ENCODE data around the gene MARF1. TPM values are rescaled to one million over a fixed set of nuclear protein-coding genes. Genes with fewer than 3 reads are reported as not detected.
A peak's percentile ranks its signal among the peaks of the same experiment; 100 is the strongest.
"Not testable (repeated sequence)": the region's sequence is repeated elsewhere in the genome, so short reads cannot be mapped to it uniquely, and the experiment has no call there.

The MARF1 gene
- total and polyA plus RNA-seq, 9 donors = 23.1 to 95.7 (median 71.8) TPM

- H3K4me1 ChIP-seq (ENCODE audit: insufficient read depth) = peaks cover 4% of the 10 kb centered on the region
- DNase-seq = peak; percentile 87 to 94 (median 91)
- no peaks in the 10 kb centered on the region for H3K9me3 ChIP-seq
- no peaks in the 10 kb centered on the region for H3K36me3 ChIP-seq
- no peaks in the 10 kb centered on the region for H3K27me3 ChIP-seq
- WGBS, 3 donors = 1% methylated on average over 51 to 71 of the region's 71 CpGs
- TF ChIP-seq EP300 (IDR thresholded peaks at IDR 0.05) (no peak), POLR2A (IDR thresholded peaks at IDR 0.05) (peak; percentile 48)
- intact Hi-C loops (cut with DNase I) = no loop called here
- peak within 1 kb of the TSS; percentile 73 for H3K4me3 ChIP-seq
- H3K27ac ChIP-seq = peak within 1 kb of the TSS; percentile 77 to 89
These were observed 7.2 kb upstream of the MARF1 start, which contains the start of gene NDE1 for GRCh38 chr16:15650019-15650697. Gene NDE1, plus strand, starts transcription at chr16:15650245. Its CDS starts 14,534 bp downstream, at chr16:15664779.

GRCh38 chr16:15649727-15650018 is 6.7 kb upstream of the MARF1 start:
- no peak for DNase-seq
- TF ChIP-seq POLR2A (IDR thresholded peaks at IDR 0.05) (no peak), CTCF (IDR thresholded peaks at IDR 0.05) (no peak), EP300 (IDR thresholded peaks at IDR 0.05) (no peak)
- Histone ChIP-seq H3K36me3 (no peaks in the 10 kb centered on the region), H3K4me3 (peak overlapping the region; percentile 73), H3K4me1 (ENCODE audit: insufficient read depth) (peaks cover 4% of the 10 kb centered on the region), H3K27me3 (no peaks in the 10 kb centered on the region), H3K9me3 (no peaks in the 10 kb centered on the region), H3K27ac (peak overlapping the region in 1 of 2 donors; percentile 89)
- intact Hi-C loops (cut with DNase I) = no loop called here
- 0 to 1% (median 1%) methylated on average over 14 of the region's 14 CpGs for WGBS, 3 donors

- H3K9me3 ChIP-seq; intact Hi-C loops (cut with DNase I); H3K36me3 ChIP-seq; H3K4me1 ChIP-seq (ENCODE audit: insufficient read depth); H3K27ac ChIP-seq; DNase-seq; H3K27me3 ChIP-seq: not testable (repeated sequence)
- peak overlapping the region; percentile 73 for H3K4me3 ChIP-seq
- WGBS, 3 donors = 57 to 62% (median 59%) methylated on average over 17 of the region's 17 CpGs
These were observed 6.4 kb upstream of the MARF1 start for GRCh38 chr16:15649311-15649710.

GRCh38 chr16:15648135-15648730 is 5.3 kb upstream of the MARF1 start:
- WGBS, 3 donors = 90 to 92% (median 91%) methylated on average over 9 of the region's 9 CpGs
- Histone ChIP-seq H3K4me3 (no peak overlapping the region), H3K9me3 (no peaks in the 10 kb centered on the region), H3K27ac (no peak overlapping the region), H3K4me1 (ENCODE audit: insufficient read depth) (peaks cover 4% of the 10 kb centered on the region), H3K27me3 (no peaks in the 10 kb centered on the region), H3K36me3 (no peaks in the 10 kb centered on the region)
- intact Hi-C loops (cut with DNase I) = no loop called here
- no peak for DNase-seq
- TF ChIP-seq EP300 (IDR thresholded peaks at IDR 0.05) (no peak), POLR2A (IDR thresholded peaks at IDR 0.05) (no peak), CTCF (IDR thresholded peaks at IDR 0.05) (no peak)

GRCh38 chr16:15647294-15648014 is 4.5 kb upstream of the MARF1 start:
- Histone ChIP-seq H3K27ac (no peak overlapping the region), H3K4me3 (no peak overlapping the region), H3K4me1 (ENCODE audit: insufficient read depth) (peaks cover 4% of the 10 kb centered on the region), H3K9me3 (no peaks in the 10 kb centered on the region), H3K27me3 (no peaks in the 10 kb centered on the region), H3K36me3 (no peaks in the 10 kb centered on the region)
- TF ChIP-seq EP300 (IDR thresholded peaks at IDR 0.05) (no peak), POLR2A (IDR thresholded peaks at IDR 0.05) (no peak), CTCF (IDR thresholded peaks at IDR 0.05) (no peak)
- DNase-seq = no peak
- WGBS, 3 donors = 63 to 70% (median 68%) methylated on average over 7 of the region's 7 CpGs
- intact Hi-C loops (cut with DNase I) = no loop called here

- H3K36me3 ChIP-seq; H3K9me3 ChIP-seq; DNase-seq; H3K4me1 ChIP-seq (ENCODE audit: insufficient read depth); H3K27me3 ChIP-seq; H3K4me3 ChIP-seq; H3K27ac ChIP-seq; intact Hi-C loops (cut with DNase I): not testable (repeated sequence)
- 81 to 84% (median 83%) methylated on average over 13 of the region's 13 CpGs for WGBS, 3 donors
These were observed 3.8 kb upstream of the MARF1 start for GRCh38 chr16:15646557-15647293.

GRCh38 chr16:15644962-15645465 is 2.1 kb upstream of the MARF1 start:
- H3K36me3 ChIP-seq; H3K9me3 ChIP-seq; H3K4me3 ChIP-seq; H3K27me3 ChIP-seq; H3K27ac ChIP-seq; DNase-seq; H3K4me1 ChIP-seq (ENCODE audit: insufficient read depth): not testable (repeated sequence)
- intact Hi-C loops (cut with DNase I) = loop anchor here in 1 of 4 donors (5.0 kb wide), 1 partner anchor 62 kb away; no protein-coding TSS in a partner anchor
- WGBS, 3 donors = 54 to 72% (median 61%) methylated on average over 10 of the region's 10 CpGs
